ENCODE data around the gene ARFGEF2.
"Not testable (repeated sequence)": the region's sequence is repeated elsewhere in the genome, so short reads cannot be mapped to it uniquely, and the experiment has no call there.

The ARFGEF2 gene

GRCh38 chr20:48930878-48931277, 9.4 kb downstream of the ARFGEF2 start:
- no peak for DNase-seq

DNA sequence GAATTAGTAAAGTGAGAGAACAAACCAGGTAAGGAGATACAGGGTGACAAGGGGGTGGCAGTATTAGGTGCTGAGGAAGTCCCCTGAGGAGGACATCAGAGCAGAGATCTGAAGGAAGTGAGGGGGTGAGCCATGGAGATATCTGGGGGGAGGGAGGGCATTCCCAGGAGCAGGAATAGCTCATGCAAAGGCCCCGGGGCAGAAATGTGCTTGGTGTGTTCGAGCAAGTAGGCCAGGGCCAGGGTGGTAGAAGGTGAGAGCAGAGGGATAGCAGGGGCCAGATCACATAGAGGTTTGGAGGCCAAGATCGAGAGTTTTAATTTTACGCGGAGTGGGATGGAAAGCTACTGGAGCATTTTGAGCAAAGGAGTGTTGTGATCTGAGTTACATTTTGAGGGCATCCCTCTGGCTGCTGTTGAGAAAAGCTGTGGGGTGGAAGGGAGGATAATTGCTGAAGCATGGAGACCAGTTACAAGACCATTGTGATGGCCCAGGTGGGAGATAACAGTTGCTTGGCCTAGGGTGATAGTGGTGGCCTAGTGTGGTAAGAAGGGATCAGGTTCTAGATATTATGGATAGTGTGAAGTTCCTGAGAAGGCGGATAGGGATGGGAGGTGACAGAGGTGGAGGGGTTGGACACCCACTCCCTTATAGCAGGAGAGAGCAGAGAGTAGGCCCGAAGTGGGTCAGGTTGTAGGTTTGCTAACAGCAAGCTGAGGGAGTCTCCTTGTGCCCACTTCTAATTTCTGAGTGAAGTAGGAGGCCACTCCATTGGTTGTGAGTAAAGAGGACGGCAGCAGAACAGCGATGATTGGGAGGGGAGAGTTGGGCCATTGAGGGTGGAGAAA, 10.2 kb downstream of the ARFGEF2 start:
- no peak for DNase-seq

GRCh38 chr20:48932375-48932941, 10.9 kb downstream of the ARFGEF2 start:
- peak; percentile 53 for DNase-seq

- DNase-seq, result no peak
Measured at GRCh38 chr20:48933017-48933766, 11.7 kb downstream of the ARFGEF2 start.

DNA sequence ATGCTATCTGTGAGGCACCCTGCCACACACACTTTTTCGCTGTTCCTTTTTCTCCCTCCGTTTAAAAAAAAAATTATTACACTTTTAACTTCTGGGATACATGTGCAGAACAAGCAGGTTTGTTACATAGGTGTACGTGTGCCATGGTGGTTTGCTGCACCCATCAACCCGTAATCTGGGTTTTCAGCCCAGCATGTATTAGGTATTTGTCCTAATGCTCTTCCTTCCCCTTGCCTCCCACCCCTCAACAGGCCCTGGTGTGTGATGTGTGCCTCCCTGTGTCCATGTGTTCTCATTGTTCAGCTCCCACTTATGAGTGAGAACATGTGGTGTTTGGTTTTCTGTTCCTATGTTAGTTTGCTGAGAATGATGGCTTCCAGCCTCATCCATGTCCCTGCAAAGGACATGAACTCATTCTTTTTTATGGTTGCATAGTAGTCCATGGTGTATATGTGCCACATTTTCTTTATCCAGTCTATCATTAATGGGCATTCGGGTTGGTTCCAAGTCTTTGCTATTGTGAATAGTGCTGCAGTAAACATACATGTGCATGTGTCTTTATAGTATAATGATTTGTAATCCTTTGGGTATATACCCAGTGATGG, 12.9 kb downstream of the ARFGEF2 start:
- DNase-seq, result not testable (repeated sequence)

DNA sequence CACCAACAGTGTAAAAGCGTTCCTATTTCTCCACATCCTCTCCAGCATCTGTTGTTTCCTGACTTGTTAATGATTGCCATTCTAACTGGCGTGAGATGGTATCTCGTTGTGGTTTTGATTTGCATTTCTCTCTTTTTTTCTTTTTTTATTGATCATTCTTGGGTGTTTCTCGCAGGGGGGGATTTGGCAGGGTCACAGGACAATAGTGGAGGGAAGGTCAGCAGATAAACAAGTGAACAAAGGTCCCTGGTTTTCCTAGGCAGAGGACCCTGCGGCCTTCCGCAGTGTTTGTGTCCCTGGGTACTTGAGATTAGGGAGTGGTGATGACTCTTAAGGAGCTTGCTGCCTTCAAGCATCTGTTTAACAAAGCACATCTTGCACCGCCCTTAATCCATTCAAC, 13.5 kb downstream of the ARFGEF2 start:
- DNase-seq, result not testable (repeated sequence)

DNA sequence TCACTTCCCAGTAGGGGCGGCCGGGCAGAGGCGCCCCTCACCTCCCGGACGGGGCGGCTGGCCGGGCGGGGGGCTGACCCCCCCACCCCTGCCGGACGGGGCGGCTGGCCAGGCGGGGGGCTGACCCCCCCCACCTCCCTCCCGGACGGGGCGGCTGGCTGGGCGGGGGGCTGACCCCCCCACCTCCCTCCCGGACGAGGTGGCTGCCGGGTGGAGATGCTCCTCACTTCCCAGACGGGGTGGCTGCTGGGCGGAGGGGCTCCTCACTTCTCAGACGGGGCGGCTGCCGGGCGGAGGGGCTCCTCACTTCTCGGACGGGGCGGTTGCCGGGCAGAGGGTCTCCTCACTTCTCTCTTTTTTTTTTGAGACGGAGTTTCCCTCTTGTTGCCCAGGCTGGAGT, 14.7 kb downstream of the ARFGEF2 start:
- not testable (repeated sequence) for DNase-seq

GRCh38 chr20:48937674-48938073, 16.2 kb downstream of the ARFGEF2 start:
- no peak for DNase-seq

DNA sequence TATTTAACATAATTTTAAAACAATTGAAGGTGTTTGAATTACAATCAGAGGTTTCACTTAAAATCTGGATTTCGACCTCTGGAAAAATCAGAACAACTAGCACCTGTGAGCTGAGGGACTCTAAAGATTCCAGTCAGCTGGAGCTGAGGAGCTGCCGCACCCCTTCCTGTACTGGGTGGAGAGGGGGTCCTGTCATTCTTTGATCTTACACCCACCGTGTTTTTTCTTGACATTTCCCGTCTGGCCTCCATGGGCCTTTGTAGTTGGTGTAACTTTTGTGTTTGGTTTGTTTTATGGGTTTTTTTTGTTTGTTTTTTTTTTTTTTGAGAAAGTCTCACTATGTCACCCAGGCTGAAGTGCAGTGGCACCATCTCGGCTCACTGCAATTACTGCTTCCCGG, 17.2 kb downstream of the ARFGEF2 start:
- no peak for DNase-seq

GRCh38 chr20:48940170-48940569, 18.7 kb downstream of the ARFGEF2 start:
- DNase-seq, result no peak

- no peak for DNase-seq
Measured at GRCh38 chr20:48941467-48941866, 20.0 kb downstream of the ARFGEF2 start.

DNA sequence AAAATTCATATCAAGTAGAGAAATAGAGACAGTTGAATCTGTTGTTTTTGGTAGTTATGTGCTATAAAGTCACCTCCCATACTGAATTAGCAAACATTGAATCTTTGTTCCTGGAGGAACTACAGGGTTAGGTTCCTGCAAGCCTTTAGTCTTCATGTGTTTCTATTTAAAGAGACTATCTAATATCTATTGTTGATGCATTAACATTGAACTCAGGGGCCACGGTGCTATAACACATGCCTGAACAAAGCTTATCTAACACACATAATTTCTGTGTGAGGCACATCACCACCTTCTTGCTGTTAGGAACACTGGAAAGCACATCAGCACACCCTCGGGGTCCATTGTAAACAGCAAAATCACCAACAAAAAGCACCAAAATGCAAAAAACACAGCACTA, 21.2 kb downstream of the ARFGEF2 start:
- no peak for DNase-seq

DNA sequence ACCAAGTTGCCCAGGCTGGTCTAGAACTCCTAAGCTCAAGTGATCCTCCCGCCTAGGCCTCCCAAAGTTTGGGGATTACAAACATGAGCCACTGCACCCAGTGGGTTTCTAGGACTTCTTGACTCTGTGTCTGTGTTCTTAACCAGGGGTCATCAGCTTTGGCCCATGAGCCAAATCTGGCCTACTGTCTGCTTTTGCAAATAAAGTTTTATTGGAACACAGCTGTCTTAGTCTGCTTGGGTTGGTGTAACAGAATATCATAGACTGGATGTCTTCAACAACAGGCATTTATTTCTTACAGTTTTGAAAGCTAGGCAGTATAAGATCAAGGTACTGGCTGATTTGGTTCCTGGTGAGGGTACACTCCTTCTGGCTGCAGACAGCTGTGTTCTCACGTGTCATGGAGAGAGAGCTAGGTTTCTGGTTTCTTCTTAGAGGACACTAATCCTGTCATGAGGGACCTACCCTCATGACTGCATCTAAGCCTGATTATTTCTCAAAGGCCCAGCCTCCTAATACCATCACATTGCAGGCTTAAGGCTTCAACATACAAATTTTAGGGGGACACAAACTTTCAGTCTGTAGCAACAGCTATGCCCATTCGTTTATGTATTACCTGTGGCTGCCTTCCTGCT, 23.3 kb downstream of the ARFGEF2 start:
- no peak for DNase-seq

GRCh38 chr20:48945840-48946514, 24.5 kb downstream of the ARFGEF2 start:
- no peak for DNase-seq

GRCh38 chr20:48948612-48949011, 27.1 kb downstream of the ARFGEF2 start:
- DNase-seq, result no peak

DNA sequence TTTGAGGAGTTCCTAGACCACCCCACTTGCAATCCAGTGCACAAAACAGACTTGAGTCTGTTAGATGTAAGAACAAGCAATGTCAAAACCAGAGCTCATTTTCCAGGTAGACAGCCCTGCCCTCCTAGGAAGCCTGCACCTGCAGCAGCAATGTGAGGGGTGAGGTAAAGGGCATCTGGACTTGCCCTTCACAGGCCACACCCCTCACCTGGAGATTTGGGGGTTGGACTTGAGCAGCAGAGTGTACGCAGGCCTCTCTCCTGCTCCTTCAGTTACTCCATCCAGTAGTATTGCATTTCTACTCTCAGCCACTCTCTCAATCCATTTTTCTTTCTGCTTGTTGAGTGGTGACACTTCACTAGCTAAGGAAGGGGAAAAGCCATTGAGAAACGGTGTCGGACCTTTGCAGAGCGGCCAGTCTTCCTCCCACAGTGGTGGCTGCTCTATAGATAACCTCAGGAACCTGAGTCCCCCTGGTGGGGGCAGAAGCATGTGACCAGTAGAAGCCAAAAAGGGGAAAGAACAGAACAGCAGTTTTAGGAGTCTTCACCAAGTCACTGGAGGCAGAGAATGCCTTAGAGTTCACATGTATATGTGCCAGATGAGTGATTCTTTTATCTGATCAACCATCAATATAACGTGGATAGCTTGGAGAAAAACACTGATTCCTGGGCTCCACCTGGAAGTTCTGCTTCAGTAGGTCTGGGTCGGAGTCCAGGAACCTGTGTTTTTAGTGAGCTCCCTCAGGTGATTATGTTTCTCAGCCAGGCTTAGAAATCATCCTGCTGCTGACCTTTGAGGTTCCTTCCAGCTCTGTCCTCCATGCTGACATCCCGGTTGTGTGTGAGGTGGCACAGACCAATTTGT, 28.0 kb downstream of the ARFGEF2 start:
- DNase-seq, result no peak

DNA sequence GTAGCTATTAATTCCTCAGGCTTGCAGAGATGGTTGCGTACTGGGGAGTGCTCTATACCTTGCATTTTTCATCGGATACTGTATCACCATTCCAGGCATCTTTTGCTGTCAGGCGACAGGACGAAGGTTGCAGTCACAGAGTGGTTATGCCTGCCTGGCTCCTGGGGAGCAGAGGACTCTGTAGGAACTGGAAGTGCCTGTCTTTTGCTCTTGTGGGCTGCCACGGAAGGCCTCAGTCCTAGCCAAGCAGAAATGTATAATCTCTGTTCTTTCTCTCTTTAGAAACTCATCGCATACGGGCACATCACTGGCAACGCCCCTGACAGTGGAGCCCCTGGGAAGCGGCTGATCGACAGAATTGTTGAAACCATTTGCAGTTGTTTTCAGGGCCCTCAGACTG, 29.5 kb downstream of the ARFGEF2 start:
- DNase-seq, result no peak

DNA sequence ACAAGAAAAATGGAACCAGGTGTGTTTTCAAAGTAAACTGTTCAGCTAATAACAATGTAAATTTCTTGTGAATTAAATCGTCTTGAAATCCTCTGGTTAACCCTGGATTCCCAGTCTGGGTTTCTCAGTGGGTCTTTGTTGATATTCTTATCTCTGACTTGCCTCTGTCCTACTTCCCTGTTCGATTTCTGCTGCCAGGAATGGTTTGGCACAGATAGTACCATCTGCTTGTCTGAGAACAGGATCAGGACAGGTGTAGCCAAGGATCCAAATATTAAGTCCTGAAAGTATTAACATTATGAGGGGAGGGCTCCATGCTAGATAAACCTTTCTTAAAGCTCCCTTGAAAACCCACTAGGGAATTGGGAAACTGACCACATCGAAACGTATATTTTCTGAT, 30.1 kb downstream of the ARFGEF2 start:
- DNase-seq, result no peak

DNA sequence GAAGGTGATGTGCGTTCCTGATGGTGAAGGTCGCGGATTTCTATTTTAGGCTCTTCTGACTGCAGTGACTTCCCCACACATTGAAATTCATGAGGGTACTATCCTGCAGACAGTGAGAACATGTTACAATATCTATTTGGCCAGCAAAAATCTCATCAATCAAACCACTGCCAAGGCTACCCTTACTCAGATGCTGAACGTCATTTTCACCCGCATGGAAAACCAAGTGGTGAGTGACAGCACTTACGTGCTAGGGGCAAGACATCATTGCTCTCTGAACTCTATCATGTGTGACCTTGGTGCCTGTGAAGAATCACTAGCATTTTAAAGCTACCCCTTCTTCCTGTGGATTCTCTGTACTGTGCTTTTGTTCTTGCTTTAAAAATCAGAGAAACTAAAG, 31.1 kb downstream of the ARFGEF2 start:
- no peak for DNase-seq

DNA sequence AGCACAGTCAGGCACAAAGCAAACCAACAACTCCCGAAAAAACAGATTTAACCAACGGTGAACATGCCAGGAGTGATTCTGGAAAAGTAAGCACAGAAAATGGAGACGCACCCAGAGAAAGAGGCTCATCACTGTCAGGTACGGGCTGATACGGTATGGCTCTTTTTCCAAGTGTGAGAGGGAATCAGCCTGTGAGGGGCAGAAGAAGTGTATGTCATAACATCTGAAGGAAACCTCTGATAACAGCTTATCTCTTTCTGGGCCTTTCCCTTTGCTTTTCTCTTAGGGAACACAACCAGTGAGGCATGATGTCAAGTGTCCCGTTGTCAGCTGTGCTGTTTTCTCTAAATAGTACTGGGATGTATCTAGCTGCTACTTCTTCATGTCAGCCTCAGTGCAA, 32.1 kb downstream of the ARFGEF2 start:
- DNase-seq, result no peak

DNA sequence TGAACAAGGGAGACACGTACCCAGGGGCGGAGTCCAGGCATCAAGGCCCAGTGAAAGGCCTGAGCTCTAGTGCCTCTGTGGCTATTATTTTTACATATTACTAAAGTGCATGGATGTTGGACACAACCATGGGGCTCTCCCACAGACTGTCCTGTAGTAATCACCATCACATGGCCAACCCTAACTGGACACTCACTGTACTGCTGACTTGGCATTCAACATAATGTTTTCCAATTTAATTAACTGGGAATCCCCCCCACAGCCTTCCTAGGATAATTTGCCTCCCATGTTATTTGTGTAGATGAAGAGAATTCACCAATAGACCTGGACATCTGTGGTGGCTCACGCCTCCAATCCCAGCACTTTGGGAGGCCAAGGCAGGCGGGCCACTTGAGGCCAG, 34.5 kb downstream of the ARFGEF2 start:
- no peak for DNase-seq

All from 8988T (cell line).